Fibroblast of skin of scalp (primary cell): ENCODE results near the gene MTG2.

Experiments
- DNase-seq: peaks from one replicate; pipeline ENCODE4 v3.0.0-alpha.2; 2013

MTG2 gene

DNA sequence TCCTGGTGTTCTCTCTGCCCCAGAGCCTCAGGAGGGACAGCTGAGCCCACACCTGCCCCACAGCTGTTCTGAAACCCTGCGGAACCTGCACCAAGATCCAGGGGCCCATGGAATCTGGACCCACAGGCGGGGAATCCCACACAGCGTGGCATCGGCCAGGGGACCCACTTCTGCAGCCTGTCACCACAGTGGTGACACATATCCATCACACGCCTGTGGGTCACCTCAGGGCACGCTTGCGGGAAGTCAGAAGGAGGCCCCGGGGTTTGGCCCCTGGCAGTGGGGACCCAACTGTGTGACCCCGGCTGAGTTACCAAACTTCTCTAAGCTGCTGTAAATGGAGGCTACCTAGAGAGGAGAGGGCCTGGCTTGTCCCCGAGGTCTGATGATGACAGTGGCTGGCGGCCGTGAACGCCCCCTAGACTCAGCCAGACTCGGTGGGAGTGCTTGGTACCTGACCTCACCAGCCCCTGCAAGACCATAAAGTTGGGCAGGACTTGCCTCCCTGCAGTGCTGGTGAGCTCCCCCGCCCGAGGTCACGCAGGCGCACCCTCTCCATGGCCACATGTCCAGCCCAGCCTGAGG lies 39.5 kb downstream of the MTG2 start:
- no peak for DNase-seq

DNA sequence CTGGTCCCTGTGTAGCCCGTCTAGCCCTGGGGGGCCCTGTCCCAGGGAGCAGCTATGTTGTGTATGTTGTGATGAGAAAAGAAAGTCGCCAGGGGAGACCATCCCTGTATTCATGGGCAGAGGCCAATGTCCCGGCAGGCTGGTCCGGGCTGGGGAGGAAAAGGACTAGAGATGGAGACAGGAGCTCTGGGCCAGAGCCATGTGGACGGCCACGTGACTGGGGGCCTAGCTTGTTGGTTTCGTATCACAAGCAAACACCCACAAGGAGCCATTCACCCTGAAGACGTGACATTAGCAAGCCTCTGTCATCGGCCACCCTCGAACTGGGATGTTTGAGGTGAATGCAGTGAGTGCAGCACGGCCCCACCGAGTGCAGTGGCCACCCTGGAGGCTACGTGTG lies 40.1 kb downstream of the MTG2 start:
- no peak for DNase-seq

DNA sequence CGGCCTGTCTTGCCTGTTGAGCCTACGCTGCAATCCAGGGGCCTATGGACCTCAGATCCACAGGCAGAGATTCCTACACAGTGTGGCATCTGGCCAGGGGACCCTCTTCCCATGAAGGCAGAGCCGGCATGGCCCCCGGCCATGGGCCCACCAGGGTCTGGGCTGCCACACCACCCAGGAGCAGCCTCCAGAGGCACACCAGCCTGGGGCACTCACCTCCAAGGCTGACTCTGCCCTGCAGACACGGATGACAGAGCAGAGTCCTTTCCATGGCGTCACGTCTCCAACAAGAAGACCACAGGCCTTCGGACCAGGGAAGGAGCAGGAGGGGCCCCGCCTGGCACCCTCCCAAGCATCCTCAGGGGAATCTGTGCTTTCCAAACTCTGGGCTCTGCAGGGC lies 40.7 kb downstream of the MTG2 start:
- DNase-seq = no peak

DNA sequence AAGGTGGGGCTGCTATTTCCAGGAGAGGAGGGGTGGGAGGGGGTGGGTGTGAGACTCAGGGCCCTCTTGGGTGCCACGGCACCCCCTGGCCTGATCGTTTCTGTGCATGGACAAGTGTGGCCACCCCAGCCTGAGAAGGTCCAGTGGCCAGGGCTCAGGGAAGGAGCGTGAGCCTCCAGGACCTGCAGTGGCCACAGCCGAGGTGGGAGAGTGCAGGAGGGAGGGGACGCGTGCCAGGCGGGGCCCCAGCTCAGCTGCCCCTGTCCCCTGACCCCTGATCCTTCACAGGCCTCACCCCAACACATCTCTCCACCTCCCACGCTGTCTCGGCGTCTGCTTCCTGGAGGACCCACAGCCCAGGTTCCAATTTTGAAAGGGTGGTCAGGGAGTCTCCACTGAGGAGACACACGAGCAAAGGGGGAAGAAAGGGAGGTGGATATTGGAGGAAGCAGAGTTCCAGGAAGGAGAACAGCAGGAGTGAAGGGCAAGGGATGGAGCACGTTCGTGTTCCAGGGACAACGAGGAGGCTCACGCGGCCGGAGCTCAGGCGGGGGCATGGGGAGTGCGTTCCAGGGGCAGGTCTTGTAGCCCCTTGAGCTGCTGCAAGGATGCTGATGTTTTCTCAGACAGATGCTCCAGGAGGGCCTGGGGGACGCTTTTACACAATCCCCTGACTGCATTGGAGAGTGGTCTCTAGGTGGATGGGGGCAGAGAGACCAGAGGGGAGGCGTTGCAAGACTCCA lies 41.5 kb downstream of the MTG2 start:
- DNase-seq = no peak

DNA sequence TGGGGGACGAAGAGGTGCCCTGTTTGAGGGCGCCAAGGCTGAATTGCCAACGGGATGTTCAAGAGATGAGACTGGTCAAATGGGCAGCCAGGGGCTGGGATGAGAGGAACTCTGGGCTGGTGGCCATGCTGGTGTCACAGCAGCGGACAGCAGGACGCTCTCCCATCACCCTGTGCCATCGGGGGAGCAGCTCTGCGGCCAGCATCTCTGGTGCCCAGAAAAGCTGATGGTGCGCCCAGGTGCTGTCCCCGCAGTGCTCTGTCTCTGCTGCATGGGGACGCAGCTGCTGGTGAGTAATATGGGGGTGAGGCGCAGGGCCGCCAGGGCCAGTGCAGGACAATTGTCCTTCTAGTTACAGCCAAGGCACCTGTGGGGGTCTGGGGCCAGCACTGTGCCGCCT lies 42.2 kb downstream of the MTG2 start:
- no peak for DNase-seq

DNA sequence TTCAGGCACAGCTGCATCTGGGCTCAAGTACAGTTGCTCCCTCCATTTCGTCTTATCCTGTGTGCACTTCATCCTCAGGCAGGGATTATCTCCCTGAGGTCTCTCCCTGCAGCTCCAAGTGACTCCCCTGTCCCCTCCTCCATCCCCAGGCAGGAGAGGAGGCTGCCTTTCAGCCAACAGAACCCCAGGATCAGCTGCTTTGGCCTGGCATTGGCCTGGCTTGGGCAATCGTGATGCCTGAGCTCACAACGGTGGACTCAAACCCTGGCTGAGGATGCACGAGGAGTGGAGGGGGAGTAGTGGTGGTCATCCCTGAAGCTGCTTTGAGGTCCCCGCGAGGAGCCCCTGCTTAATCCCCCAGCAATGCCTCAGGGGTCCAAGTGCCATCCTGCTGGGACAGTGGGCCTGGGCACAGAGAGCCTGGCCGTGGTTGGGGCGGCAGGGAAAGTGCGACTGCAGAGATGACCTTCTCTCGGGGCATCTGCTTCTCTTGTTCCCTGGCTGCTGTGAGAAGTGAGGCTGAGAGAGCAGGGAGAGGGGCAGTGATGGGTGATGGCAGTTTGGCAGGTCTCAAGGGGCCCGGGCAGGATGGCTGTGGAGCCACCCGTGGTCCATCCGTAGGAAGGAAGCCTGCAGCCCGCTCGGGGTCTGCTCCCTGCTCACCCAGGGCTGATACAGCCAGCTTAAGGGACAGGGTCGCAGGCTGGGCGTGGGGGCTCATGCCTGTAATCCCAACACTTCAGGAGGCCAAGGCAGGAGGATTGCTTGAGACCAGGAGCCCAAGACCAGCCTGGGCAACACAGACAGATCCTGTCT lies 43.2 kb downstream of the MTG2 start:
- no peak for DNase-seq

DNA sequence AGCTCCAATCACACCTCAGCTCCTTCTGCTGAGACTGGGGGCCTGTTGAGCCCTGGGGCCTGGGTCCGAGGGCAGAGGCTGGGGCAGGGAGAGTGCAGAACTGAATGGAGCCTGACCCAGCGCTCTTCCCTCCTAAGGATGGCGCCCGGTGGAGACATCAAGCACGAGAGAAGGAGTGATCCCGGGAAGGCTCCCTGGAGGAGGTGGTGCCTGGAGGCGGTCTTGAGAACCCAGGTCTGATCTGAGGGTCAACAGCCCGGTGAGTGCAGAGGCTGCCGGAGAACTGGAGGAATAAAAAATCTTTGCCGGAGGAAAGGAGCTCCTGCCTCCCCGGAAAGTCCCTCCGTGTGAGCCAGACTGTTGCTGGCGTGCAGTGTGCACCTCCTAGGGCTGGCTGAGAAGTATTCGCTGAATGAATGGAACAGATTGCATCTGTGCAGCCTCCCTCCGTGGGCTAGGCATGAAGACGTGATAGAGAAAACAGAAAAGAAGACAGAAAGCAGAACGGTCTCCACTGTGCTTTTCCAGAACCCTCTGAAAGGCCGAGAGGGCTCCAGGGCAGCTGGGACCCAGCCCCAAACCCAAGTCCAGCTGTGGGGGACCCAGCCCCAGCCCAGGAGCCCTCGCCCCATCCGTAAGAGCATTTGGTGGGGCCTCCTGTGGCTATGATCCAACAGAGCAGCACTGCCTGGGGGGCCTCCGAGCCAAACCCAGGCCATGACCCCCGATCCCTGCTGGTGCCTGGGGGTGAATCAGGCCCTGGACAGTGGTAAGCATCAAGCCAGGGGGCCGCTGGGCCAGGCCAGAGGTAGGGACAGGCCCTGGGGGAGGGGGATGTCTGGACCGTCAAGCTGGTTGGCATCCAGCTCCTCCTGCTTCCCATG lies 44.1 kb downstream of the MTG2 start:
- DNase-seq = no peak

DNA sequence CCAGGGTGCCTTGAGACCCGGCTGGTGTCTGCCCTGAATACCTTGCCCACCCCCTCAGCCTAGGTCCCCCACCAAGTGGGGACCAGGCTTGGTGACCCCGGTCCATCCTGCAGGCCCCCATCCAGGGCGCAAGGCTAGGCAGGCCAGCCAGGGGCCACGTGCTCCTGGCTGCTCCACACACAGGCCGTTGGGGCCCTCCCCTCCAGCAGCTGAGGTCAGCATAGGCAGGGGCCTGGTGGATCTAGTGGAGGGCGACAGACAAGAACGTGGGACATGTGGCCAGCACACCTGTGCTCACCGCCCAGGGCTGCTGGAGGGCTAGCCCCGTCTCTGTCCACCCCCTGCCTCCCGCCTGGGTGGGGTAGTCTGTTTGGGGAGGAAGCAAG lies 44.8 kb downstream of the MTG2 start:
- no peak for DNase-seq

DNA sequence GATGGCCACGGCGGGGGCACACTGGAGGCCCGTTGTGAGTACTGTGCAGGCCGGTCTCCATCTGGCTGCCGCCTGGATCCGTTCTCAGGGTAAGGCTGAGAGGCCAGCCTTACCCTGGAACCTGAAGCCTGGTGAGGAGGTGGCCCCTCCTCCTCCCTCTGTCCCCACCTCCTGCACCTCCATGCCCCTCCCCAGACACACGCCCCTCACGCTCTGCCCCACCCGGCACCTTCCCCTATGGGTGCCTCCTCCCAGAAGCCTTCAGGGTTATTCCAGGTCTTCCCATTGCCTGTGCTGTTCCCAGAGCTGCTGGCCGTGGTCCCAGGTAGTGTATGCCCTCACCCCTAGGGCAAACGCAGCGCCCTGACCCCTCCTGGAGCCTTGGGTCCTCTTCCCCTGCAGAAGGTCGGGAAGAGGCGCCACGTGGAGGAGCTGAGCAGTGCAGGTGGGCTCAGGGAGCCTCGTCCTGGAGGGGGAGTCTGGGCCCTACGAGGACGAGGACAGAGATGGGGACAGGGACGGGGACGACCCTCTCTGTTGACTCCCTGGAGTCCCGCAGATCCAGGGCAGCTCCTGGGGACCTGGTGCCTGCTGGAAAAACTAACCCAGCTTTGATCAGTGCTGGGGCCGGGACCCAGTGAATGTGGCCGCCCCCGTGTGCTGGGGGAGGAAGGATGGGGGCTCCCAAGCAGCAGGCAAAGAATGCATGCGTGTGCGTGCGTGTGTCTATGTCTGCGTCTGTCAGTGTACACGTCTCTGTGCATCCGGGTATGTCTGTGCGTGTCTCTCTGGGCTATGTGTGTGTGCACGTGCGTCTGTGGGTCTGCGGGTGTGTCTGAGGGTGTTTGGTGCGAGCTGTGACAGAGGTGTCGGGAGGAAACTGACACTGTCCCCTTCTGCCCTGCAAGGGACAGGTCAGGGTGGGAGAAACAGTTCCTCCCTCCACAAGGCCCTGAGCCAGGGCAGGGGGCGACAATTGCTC lies 45.4 kb downstream of the MTG2 start:
- no peak for DNase-seq

DNA sequence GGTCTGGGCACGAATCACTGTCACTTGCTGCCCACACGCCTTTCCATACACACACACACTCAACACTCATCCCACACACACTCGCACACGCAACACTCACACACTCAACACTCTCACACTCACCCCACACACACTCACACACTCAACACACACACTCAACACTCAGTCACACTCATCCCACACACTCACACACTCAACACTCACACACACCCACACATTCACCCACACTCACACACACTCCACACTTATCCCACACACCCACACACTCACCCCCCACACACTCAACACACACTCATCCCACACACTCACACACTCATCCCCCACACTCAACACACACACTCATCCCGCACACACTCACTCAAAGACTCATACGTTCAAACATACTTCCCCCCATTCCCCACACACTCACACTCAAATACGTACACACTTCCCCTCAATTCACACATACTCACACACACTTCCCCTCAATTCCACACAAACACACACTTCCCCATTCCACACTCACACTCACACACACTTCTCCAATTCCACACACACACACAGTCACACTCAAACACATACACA lies 46.2 kb downstream of the MTG2 start:
- no peak for DNase-seq

DNA sequence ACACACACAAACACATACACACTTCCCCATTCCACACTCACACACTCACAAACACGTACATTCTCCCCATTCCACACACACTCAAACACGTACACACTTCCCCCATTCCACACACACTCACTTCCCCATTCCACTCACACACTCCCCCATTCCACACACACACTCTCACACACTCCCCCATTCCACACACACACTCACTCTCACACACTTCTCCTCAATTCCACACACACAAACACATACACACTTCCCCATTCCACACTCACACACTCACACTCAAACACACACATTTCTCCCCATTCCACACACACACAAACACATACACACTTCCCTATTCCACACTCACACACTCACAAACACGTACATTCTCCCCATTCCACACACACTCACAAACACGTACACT lies 46.8 kb downstream of the MTG2 start:
- DNase-seq = no peak

DNA sequence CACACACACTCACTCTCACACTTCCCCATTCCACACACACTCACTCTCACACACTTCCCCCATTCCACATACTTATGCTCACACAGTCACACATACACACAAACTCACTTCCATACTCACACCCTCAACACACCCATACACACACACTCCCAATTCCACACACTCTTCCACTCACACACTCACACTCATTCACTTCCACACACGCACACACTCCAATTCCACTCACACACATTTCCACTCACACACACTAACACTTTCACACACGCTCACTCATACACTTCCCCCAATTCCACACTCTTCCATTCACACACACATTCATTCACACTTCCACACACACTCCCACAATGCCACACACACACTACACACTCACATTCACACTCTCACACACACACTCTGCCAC lies 47.4 kb downstream of the MTG2 start:
- DNase-seq = no peak

DNA sequence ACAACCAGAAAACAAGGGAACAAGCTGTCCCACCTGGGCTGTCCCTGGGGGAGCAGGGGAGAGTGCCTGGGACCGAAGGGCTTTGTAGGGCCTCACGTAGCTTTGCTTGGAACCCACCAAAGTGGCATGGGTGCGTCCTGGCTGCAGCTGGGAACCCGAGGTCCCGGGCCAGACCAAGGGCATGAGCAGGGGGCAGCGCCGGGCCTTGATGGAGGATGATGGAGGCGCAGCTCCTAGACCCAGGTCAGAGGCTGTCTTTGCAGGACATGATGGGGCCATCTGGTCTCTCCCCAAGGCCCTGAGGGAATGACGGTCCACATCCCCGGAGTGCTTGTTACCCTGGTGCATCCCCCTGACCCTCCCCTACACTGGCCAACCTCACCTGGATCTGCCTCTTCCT lies 47.9 kb downstream of the MTG2 start:
- no peak for DNase-seq

DNA sequence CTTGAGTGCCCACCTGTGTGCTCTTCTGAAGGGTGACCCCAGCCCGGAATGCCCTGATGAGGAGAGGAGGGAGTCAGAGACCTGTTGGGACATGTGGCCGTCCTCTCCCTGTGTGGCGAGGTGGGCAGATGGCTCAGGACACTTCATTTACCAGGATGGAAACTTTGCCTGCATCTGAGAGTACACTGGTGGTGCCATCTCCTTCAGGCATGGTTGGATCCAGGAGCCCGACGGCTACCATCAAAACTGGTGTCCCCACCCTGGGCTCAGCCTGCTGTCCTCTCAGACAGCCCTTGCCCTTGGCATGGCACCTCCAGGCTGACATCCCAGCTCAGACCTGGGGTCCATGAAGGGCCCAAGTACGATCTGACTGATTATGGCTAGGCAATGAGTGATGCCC lies 48.5 kb downstream of the MTG2 start:
- no peak for DNase-seq

DNA sequence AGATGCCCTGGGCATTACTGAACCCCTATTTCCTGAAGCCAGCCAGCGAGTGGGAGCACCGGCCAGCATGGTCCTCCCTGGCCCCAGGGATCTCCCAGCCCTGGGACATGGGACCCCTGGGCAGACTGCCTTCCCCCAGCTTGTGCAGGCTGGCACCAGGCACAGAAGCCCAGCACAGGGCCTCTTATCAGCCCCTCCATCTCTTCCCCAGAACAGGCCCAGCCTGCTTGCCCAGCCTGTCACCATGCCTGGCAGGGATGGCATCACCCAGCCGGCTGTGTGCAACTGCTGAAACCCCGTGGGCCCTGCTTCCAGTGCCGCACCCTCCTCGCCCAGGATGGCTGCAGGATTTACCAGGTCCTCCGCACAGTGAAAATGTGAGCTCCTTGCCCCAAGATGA lies 49.4 kb downstream of the MTG2 start:
- DNase-seq = no peak

DNA sequence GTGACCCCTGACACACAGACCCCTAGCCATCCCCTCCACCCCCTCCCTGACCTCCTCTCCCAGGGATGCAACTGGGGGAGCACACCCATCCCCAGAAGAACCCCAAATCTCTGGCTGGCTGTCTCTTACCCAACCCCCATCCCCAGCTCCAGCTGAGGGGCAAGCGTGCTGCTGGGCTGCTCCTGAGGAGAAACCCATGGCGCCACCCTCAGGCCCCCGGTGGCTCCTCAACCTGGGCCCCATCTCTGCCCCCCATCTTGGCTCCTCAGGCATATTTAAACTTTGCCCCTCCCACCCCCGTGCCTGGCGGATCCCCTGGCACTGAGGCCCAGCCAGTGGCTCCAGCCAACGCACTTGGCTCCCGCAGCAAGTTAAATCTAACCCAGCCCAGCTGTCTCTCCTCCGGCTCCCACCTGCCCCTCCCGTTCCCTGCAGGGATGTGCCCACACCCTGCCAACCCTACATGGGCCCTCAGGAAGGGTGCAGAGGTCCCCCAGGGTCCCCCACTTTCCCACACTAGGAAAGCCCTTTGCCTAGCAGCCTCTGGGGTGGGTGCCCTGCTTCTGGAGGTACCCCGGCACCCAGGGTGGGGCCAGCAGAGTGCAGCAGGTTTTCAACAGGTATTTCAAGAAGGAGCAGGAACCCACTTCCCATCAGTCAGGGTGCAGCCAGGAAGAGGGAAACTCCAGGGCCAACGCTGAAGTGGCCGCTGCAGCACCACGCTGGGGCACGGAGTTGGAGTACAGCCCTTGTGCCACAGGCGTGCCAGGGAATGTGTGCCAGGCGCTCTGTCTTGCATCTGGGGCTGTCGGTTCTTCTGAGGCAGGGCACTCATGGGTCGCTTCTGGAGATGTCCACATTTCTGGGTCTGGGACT lies 50.2 kb downstream of the MTG2 start:
- no peak for DNase-seq

DNA sequence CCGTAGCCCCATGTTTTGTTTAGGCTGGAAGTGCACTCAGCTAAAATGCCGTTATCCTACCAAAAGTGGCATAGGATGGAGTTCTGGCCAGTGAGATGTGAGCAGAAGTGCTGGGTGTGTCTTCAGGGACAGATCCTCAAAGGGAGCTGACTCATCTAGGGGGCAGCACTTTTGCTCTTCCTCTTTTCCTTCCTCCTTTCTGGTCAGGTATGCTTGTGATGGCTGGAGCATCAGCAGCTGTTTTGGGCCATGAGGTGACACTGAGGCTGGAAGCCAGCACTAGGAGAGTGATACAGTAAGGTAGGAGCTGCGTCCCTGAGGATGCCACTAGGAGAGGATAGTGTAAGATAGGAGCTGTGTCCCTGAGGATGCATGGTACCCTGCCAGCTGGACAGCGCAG lies 50.9 kb downstream of the MTG2 start:
- DNase-seq = no peak

DNA sequence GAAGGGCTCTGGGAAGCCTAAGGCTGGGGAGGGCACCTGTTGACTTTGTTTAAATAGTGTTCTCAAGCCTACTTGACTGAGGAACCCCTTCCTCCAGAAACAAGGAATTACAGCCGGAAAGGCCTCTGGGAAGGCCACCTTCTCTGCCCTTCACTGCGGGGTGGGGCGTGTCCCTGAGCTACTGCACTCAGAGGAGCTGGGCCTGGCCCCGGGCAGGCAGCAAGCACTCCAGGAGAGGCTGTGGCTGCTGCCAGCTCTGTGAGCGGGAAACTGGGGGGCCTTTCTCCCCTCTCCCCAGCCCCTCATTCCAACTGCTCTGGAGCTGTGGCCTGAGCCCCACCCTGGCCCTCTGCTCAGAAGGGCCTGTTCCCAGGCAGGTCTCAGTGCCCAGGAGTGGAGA lies 51.5 kb downstream of the MTG2 start:
- DNase-seq = no peak

DNA sequence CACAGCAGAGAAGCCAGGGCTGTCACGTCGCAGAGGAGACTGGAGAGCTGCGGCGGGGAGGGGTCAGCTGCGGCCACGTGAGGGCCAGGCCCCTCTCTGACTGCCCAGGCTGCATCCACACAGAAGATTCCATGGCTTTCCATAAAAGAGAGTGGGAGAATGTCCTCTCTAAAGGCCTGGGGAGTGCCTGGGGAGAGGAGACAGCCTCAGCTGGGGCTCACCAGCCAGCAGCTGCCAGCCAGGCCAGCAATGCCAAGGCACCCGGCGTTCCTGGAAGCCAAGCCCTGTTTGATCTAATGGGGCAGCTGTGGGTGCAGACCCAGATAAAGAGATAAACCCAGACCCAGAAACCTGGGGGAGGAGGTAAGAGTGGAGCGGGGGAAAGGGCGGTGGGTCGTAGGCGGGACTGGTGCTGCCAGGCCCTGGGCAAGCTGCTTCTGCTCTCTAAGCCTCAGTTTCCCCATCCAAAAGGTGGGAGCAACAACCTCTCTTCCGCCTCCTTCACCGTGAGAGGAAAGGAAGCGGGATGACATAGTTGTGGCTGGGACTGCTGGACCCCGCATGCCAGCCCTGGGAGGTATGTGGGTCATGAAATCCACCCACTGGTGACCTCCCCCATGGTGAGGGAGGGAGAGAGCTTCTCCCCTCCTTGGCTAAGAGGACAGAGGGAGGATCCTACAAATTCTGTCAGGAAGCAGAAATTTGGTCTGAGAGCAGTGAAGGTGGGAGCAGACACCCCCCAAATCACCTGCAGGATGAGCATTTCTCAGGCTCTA lies 52.4 kb downstream of the MTG2 start:
- no peak for DNase-seq

DNA sequence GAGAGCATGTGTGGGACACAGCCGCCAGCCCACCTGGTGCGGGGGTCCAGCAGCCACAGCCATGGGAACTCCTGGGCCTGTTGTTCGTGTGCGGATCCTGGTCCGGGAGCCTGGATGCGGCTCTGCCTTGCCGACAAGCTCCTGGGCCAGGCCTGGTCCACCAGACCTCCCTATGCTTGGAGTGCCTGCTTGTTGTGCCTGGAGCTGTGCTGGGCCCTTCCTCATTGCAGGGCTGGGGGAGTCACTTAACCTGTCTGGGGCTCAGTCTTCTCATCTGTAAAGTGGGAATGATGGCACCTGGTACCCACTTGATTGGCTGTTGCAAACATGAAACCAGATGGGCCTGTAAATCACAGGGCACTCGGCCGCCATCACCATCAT lies 52.9 kb downstream of the MTG2 start:
- DNase-seq = no peak
